GM18520 (cell line): Measurements from ENCODE around the gene SELENOK.

Experiments
- ATAC-seq: cut with Tn5 transposase; IDR thresholded peaks from one replicate; pipeline ENCODE4 v1.9.1; 2021; ENCODE audit not compliant: unreplicated experiment

The SELENOK gene

DNA sequence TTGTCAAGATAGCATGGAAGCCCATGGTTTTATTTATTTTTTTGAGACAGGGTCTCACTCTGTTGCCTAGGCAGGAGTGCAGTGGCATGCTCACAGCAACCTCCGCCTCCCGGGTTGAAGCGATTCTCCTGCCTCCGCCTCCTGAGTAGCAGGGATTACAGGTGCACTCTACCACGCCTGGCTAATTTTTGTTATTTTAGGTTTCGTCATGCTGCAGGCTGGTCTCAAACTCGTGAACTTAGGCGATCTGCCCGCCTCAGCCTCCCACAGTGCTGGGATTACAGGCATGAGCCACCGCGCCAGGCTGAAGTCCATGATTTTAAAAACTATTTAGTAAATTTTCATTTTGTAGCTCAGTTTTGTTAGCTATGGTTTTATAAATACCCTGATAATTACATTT lies 7.0 kb downstream of the SELENOK start:
- ATAC-seq = no peak

DNA sequence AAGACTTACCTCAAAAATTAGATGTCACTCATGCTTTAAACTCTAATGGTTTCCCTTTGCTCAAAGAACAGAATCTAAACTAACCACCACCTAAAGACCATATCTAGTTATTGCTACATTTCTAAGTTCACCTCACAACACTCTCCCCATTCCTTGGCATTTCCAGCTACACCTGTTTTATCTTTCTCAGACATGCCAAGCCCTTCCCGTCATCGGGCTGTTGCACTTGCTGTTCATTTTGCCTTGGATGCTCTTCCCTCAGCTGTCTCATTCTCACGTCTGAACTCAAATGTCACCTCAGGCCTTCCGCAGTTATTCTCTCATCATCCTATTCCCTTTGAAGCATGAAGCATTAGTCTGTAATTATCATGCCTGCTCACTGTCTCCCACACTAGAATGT lies 8.7 kb downstream of the SELENOK start:
- ATAC-seq = no peak

DNA sequence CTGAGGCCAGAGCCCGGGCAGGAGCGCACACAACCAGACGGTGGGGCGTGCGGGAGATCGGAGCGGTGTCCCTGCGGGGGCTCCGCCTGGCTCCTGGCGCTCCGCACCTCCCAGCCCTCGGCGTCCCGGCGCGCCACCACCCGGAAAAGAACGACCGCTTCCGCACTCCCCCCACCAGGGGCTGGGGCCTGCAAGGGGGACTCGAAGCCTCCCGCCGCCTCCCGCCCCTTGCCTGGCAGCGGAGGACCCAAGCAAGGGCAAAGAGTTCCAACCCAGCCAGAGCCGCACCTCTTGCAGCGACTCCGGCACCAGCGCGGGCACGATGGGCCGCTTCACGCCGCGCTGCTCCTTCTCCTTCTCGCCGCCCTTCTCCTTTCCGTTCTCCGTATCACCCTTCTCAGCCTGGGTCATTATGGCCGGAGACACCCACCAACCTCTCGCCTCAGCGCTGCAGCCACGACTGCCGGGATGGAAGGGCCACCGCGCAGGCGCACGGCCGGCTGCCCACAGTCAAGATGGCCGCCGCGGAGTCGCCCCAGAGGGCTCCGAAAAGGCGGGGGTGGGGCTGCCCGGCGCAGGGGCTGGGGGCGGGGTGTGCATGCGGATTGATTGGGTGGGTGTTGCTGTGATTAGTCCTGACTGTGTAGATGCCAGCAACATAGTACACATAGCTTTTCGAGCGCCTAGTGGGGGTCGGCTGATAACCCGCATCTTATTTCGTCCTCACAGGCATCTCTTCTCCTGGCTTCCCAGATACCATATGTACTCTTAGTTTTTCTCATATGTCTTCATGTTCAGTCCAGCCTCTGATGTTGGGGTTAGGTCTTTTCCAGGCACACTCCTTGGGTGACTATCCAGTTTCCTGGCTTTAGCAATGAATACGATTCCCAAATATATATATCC lies 9.7 kb downstream of the SELENOK start, which contains the start of gene ACTR8:
ACTR8 (minus strand) TSS at position 462 of the 903 bp plus-strand sequence; CDS start at position 411, 51 bp downstream.
- ATAC-seq = peak; percentile 60

DNA sequence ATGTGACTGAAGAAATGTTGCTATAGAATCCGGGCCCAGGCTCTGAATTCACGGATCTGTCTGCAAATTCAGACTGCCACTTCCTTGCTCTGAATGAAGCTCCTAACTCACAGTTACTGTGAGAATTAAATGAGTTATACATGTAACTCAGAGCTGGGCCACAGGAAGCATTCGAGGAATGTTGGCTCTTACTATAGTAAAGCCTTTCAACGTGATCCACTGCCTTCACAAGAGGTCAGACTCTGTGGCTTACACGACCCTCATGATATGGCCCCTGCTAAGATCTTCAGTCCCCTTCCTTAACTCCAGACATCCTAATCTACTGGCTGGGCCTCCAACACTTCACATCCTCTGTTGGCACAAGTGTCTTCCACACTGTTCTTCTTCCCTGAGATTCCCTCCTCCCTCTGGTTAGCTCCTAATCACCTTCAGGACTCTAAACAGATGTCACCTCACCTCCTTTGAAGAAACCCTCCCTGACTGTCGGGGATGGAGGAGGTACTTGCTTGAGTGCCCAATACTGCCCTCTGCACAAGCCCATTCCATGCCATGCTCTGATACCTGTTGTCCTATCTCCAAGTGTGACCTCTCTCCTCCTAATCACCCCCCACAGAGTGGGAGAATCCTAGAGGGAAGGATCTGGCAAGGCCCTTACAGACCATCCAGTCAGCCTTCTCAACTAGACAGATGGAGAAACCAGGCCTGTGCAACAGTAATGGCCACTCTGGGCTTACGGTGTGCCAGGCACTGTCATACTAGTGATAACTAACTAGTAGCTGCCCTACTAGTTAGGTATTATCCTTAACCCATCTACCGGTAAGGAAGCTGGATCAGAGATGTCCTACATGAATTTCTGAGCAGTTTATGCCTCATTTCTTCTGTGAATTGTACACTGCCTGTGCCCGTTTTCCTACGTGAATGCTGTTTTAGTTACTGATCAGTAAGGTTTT lies 11.0 kb downstream of the SELENOK start:
- ATAC-seq = no peak

GRCh38 chr3:53865732-53866499 lies 25.7 kb downstream of the SELENOK start:
- no peak for ATAC-seq

DNA sequence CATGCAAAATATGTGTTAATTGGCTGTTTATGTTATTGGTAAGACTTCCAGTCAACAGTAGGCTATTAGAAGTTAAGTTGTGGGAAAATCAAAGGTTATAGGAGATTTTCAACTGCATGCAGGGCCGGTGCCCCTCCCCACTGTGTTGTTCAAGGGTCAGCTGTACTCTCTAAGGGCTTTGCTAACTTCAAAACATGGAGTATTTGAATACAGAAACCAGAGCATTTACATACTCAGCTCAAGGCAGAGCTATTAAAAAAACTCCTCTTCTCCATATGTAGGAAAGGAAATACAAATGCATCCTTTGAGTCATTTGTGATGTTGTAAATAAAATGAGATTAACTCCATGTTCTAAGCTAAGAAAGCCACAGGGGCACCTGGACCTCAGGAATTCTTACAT lies 28.5 kb downstream of the SELENOK start:
- no peak for ATAC-seq

DNA sequence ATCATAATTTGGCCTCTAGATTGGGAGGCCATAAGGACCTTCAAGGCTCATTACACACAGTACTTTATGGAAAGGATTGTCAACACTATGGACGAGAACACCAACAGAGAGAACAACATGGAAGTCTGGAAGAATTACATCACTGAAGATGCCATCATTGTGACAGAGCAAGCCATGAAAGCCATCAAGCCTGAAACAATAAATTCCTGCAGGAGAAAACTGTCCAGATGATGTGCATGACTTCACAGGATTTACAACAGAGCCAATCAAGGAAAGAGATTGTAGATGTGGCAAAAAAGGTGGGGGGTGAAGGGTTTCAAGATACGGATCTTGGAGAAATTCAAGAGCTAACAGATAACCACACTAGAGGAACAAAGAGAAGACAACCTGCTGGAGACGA lies 29.4 kb downstream of the SELENOK start:
- ATAC-seq = no peak

- ATAC-seq = no peak
Measured at GRCh38 chr3:53860196-53860595, 31.5 kb downstream of the SELENOK start.

GRCh38 chr3:53859178-53859577 lies 32.5 kb downstream of the SELENOK start:
- no peak for ATAC-seq

GRCh38 chr3:53858096-53858741 lies 33.4 kb downstream of the SELENOK start:
- ATAC-seq = no peak

GRCh38 chr3:53856964-53857363 lies 34.7 kb downstream of the SELENOK start:
- ATAC-seq = no peak

DNA sequence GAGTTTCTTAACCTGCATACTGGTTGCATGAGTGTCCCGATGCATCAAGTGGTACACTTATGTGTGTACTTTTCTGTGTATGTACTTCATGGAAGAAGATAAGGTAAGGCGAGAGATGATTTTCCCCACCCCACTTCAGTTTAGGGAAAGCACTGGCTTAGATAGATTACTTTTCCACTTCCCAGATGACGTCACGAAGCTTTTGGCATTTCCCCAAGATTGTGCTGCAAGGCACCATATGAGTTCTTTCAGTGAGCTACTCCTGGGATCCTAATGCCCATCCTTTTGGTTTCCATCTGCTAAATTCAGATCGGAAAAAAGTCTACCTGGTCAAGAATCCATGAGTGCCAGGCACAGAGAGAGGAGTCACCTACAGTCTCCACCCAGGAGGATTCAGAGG lies 40.8 kb downstream of the SELENOK start:
- ATAC-seq = no peak

GRCh38 chr3:53849916-53850315 lies 41.7 kb downstream of the SELENOK start:
- ATAC-seq = no peak

DNA sequence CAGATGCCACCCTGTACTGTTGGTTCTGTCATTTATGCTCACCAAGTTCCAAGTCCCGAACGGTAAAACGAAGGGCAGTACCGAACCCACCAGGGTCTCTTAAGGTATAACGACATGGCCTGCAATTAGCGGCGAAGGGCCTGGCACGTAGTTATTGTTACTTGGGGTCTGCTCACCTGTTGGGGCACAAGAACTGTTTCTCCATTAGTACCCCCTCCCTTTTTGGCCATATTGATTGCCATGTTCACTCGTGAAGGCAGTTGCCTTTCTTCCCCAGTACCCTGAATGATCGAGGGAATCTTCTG lies 44.9 kb downstream of the SELENOK start:
- no peak for ATAC-seq

- peak; percentile 25 for ATAC-seq
Measured at GRCh38 chr3:53846134-53846850, 45.4 kb downstream of the SELENOK start, which contains the start of the genes CHDH and IL17RB. TSS of gene CHDH (minus strand) at chr3:53846419. CDS start at chr3:53824008, 22,411 bp downstream. TSS of gene IL17RB (plus strand) at chr3:53846568. CDS start at chr3:53846589, 21 bp downstream.

DNA sequence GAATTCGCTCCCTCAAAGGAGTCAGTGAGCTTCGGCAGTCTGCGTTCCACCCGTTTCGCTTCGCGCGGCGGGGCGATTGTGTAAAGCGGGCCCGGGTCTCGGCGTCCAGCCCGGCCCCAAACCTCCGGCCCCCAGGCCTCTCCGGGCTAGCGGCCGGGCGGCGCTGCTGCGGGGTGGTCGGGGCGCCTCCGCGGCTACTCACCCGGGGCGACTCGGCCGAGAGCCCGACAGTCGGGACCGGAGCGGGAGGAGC lies 45.9 kb downstream of the SELENOK start:
- no peak for ATAC-seq

DNA sequence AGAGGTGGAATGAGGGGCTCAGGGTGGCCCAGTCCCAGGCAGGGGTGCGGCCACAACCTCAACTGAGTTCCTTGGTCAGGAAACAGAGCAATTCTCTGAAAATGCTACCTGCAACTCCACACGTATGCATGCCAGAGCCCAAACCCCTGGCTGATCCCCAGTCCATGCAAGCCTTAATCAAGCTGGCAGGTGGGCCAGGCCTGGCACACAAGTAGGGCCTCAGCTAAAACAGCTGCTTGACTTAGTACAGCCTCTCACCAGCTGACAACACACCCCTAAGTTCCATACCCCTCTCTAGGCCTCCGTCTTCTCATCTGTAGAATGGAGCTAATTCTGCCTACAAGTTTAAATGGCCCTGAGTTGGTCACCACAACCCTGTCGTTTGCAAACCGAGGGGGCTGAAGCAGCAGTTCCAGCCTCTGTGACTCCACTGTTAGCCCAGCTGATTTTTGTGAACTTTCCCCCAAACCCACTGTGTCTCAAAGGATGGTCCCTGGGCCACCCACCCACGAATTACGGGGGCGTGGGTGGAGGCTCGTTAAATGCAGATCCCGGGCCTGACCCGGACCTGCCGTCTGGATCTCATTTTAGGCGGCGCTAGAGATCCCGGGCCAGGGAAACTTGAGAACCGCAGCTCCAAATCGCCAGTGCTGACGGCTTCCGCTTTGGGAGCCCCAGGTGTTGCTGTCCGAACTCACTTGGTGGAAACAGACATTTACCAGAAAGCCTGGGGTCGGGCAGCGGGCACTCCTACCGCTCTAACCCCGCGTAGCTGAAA lies 46.4 kb downstream of the SELENOK start:
- no peak for ATAC-seq

DNA sequence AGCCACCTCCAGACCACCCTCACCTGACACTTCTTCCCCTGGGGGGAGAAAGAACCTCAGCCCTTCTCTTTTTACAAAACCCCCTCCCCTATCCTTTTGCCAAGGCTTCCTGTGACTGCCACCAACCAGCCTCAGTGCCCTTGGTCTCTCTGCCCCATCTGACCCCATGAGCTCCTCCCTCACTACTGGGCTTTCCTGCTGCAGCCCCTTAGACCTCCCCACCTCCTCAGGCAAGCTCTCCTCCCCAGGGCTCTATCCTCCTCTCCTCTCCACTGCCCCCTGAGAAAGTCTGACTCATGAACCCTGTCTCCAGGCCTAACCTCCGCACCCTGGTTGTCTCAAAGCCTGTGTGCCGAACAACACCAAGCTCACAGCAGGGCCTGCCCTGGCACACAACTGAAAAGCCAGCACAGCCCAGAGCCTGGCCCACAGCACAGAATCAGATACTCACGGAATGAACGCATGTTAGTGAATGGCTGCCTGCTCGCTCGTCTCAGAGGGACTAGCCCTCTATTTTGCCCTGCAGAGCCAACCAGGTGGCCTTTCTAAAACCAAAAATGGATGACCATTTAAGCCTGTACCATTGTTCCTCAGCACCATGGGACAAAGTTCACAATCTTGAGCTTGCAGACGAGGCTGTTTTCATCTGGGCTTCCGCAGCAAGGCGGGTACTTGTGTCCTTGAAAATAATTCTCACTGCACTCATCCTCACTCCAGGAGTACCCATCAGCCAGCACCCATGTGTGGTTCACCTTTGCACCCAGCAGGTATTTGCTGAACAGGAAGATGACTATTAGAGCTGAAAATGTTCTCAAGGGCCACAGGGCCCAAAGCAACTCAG lies 47.2 kb downstream of the SELENOK start:
- no peak for ATAC-seq
